GM13976 (cell line): ENCODE data around the gene BABAM2.

Source experiments
- DNase-seq: peaks from one replicate; pipeline ENCODE4 v3.0.0; 2012; ENCODE audit warnings: low spot score
- CTCF ChIP-seq: IDR thresholded peaks from 2 replicates; pipeline ENCODE4 v1.5.1; 2012; ENCODE audit warnings: borderline replicate concordance, mild to moderate bottlenecking; ENCODE audit not compliant: insufficient read depth; ENCODE audit errors: extremely low read depth, missing control alignments, control extremely low read depth
- in situ Hi-C: fragments of 300-500 bp; cut with MboI; formaldehyde crosslinking; loops from one replicate; pipeline ENCODE4 v1.12.0; 2022; ENCODE audit warnings: low sequenced_read_pairs, mixed read lengths, inconsistent platforms; ENCODE audit not compliant: unreplicated experiment

The BABAM2 gene

DNA sequence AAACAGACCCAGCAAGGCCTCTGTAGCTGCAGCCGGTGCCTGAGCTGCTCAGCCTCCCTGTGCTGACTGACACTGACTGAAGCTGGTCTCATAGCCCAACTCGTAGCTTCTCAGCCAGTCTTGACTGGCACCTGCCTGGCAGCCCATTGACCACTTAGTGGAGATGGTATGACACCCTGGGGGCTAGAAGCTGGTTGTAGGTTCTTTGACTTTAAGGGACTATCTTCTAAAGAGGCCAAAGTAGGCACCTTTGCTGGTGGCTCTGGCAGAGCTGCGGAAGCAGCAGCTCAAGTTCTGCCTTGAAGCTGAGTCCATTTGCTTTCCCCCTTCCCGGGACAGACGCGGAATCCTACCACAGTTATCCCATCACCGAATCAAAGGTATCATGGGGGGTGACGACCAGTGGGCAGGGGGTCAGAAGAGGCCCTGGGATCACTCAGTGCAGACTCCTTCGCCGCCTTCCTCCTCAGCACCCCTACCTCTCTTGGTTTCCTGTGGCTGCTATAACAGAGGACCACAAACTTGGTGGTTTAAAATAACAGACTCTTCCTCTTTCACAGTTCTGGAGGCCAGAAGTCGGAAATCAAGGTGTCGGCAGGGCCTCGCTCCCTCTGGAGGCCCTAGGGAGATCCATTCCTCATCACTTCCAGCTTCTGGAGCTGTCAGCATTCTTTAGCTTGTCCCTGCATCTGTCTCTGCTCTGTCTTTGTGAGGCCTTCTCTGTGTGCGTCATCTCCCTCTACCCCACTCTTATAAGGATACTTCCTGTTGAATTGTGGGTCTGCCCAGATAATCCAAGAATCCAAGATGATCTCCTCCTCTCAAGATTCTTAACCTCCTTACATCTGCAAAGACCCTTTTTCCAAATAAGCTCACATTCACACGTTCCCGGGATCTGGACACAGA is 488.4 kb downstream of the BABAM2 start:
- in situ Hi-C loops = no loop called here
- DNase-seq = no peak
- TF ChIP-seq CTCF = no peak

- no peak for TF ChIP-seq CTCF
- in situ Hi-C loops = no loop called here
- DNase-seq = no peak
Measured at GRCh38 chr2:28380219-28380618, 489.7 kb downstream of the BABAM2 start.

- in situ Hi-C loops = no loop called here
- no peak for TF ChIP-seq CTCF
- no peak for DNase-seq
Measured at GRCh38 chr2:28381225-28382180, 491.0 kb downstream of the BABAM2 start.

DNA sequence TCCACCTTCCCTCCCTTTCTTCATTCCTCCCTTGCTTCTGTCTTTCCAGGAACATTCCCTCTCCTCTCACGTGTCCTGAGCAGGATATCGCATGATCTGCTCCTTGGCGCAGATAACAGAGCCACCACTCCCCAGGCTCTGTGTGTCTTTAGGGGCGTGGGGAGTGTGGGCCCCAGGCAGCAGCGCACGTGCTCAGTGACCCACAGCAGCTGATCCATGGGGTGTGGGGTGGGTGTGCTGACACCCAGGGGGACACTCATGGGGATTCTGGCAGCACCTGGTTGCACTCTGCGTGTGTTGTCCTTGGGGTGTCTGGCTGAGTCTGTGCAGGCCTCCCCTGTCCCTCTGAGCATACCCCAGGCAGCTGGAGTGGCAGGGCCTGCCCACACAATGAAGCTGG is 492.2 kb downstream of the BABAM2 start:
- no peak for DNase-seq
- in situ Hi-C loops = no loop called here
- no peak for TF ChIP-seq CTCF

- in situ Hi-C loops = no loop called here
- TF ChIP-seq CTCF = no peak
- no peak for DNase-seq
Measured at GRCh38 chr2:28387082-28387960, 496.8 kb downstream of the BABAM2 start.
